SK-N-SH treated with all-trans-retinoic acid at 6 μM for 48 hours (cell line): Measurements from ENCODE around the gene CYP27B1.

Source experiments
- ARNTL ChIP-seq: fragments of 450-650 bp; formaldehyde crosslinking; IDR thresholded peaks from 2 replicates; pipeline ENCODE4 v1.5.0; 2020; ENCODE audit warnings: low read depth, mild to moderate bottlenecking, moderate library complexity, borderline replicate concordance
- ISL1 ChIP-seq: fragments of 250-450 bp; sonication (Bioruptor Pico); IDR thresholded peaks from 2 replicates; pipeline ENCODE4 v2.1.2; 2022; ENCODE audit warnings: mild to moderate bottlenecking, moderate library complexity
- OSR1 ChIP-seq: fragments of 250-450 bp; sonication (Bioruptor Pico); IDR thresholded peaks from 2 replicates; pipeline ENCODE4 v1.8.0; 2022; ENCODE audit warnings: moderate library complexity, mild to moderate bottlenecking, inconsistent platforms
- RARB ChIP-seq: fragments of 250-450 bp; sonication (Bioruptor Pico); IDR thresholded peaks from 2 replicates; pipeline ENCODE4 v1.8.0; 2021; ENCODE audit warnings: mild to moderate bottlenecking, moderate library complexity
- TOX ChIP-seq: fragments of 250-450 bp; sonication (Bioruptor Pico); IDR thresholded peaks from 2 replicates; pipeline ENCODE4 v1.8.0; 2021; ENCODE audit warnings: mild to moderate bottlenecking, moderate library complexity, borderline replicate concordance
- ZFP3 ChIP-seq: fragments of 250-450 bp; sonication (Bioruptor Pico); IDR thresholded peaks from 2 replicates; pipeline ENCODE4 v1.5.0; 2020; ENCODE audit warnings: mild to moderate bottlenecking, moderate library complexity
- TF ChIP-seq, protein P1 (sequence below): fragments of 250-450 bp; sonication (Bioruptor Pico); IDR thresholded peaks from 2 replicates; pipeline ENCODE4 v1.8.0; 2020; ENCODE audit warnings: mild to moderate bottlenecking, moderate library complexity, borderline replicate concordance

DNA sequence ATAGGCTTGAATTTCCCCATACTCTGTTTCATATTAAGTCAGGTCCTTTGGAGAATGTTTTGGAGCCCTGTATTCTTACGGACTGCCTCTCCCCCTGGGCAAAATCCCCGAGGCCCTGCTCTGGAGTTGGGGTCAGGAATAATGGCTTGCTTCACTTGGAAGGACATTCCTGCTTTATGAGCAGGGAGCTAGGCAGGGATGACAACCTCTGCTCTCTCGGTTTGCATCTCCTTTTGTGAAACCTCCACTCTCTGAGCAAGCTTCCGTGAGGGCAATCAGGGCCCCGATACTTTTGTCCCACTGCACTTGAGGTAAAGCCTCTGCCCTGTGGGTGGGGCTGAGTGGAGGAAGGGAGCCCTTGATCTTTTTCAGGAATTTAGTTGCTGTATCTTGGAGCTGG is 53.7 kb downstream of the CYP27B1 start:
- TF ChIP-seq RARB (CRISPR knock-in tag), result no peak
- TF ChIP-seq ZFP3 (CRISPR knock-in tag), result no peak
- TF ChIP-seq OSR1 (CRISPR knock-in tag), result no peak
- TF ChIP-seq ARNTL (CRISPR knock-in tag), result no peak
- TF ChIP-seq, protein P1, sequence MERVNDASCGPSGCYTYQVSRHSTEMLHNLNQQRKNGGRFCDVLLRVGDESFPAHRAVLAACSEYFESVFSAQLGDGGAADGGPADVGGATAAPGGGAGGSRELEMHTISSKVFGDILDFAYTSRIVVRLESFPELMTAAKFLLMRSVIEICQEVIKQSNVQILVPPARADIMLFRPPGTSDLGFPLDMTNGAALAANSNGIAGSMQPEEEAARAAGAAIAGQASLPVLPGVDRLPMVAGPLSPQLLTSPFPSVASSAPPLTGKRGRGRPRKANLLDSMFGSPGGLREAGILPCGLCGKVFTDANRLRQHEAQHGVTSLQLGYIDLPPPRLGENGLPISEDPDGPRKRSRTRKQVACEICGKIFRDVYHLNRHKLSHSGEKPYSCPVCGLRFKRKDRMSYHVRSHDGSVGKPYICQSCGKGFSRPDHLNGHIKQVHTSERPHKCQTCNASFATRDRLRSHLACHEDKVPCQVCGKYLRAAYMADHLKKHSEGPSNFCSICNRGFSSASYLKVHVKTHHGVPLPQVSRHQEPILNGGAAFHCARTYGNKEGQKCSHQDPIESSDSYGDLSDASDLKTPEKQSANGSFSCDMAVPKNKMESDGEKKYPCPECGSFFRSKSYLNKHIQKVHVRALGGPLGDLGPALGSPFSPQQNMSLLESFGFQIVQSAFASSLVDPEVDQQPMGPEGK (CRISPR knock-in tag), result no peak
- TF ChIP-seq ISL1 (CRISPR knock-in tag), result no peak
- TF ChIP-seq TOX (CRISPR knock-in tag), result no peak
